Stimulated activated naive CD8-positive, alpha-beta T cell treated with anti-CD3 and anti-CD28 coated beads, Interleukin-15, Interleukin-2, amounts not matched to agents 100 ng/mL and 50 ng/mL, for 24 hours (primary cell): ENCODE measurements around the gene KAZN.

Experiments used
- H3K27ac Mint-ChIP-seq: one replicate; pipeline ENCODE4 v1.8.0; 2021; ENCODE audit warnings: mild to moderate bottlenecking, mixed read lengths
- H3K27me3 Mint-ChIP-seq: one replicate; pipeline ENCODE4 v1.8.0; 2021; ENCODE audit warnings: mixed read lengths
- H3K36me3 Mint-ChIP-seq: one replicate; pipeline ENCODE4 v1.8.0; 2021; ENCODE audit warnings: low read depth, mixed read lengths
- H3K4me1 Mint-ChIP-seq: one replicate; pipeline ENCODE4 v1.8.0; 2021; ENCODE audit warnings: low read depth, mixed read lengths
- H3K4me3 Mint-ChIP-seq: one replicate; pipeline ENCODE4 v1.8.0; 2021; ENCODE audit warnings: mild to moderate bottlenecking, mixed read lengths
- H3K9me3 Mint-ChIP-seq: one replicate; pipeline ENCODE4 v1.8.0; 2021; ENCODE audit warnings: mixed read lengths

KAZN gene

GRCh38 chr1:15075817-15076216 is 477.3 kb downstream of the KAZN start:
- Mint-ChIP-seq H3K36me3 (no peaks in the 10 kb centered on the region), H3K27ac (no peak overlapping the region), H3K9me3 (no peaks in the 10 kb centered on the region), H3K27me3 (no peaks in the 10 kb centered on the region), H3K4me1 (no peaks in the 10 kb centered on the region), H3K4me3 (no peak overlapping the region)

GRCh38 chr1:15076807-15077206 is 478.3 kb downstream of the KAZN start:
- H3K27me3 Mint-ChIP-seq, result no peaks in the 10 kb centered on the region
- no peak overlapping the region for H3K4me3 Mint-ChIP-seq
- H3K4me1 Mint-ChIP-seq, result no peaks in the 10 kb centered on the region
- H3K27ac Mint-ChIP-seq, result no peak overlapping the region
- no peaks in the 10 kb centered on the region for H3K36me3 Mint-ChIP-seq
- no peaks in the 10 kb centered on the region for H3K9me3 Mint-ChIP-seq

GRCh38 chr1:15077384-15077783 is 478.9 kb downstream of the KAZN start:
- H3K9me3 Mint-ChIP-seq, result no peaks in the 10 kb centered on the region
- H3K27ac Mint-ChIP-seq, result no peak overlapping the region
- H3K4me3 Mint-ChIP-seq, result no peak overlapping the region
- H3K4me1 Mint-ChIP-seq, result no peaks in the 10 kb centered on the region
- no peaks in the 10 kb centered on the region for H3K36me3 Mint-ChIP-seq
- no peaks in the 10 kb centered on the region for H3K27me3 Mint-ChIP-seq

GRCh38 chr1:15080328-15081007 is 482.0 kb downstream of the KAZN start:
- Mint-ChIP-seq H3K4me1 (no peaks in the 10 kb centered on the region), H3K27me3 (no peaks in the 10 kb centered on the region), H3K4me3 (no peak overlapping the region), H3K36me3 (no peaks in the 10 kb centered on the region), H3K27ac (no peak overlapping the region), H3K9me3 (no peaks in the 10 kb centered on the region)

- no peaks in the 10 kb centered on the region for H3K27me3 Mint-ChIP-seq
Observed at GRCh38 chr1:15081102-15081501, 482.6 kb downstream of the KAZN start.

GRCh38 chr1:15083578-15083977 is 485.1 kb downstream of the KAZN start:
- Mint-ChIP-seq H3K4me1 (no peaks in the 10 kb centered on the region), H3K4me3 (no peak overlapping the region), H3K36me3 (no peaks in the 10 kb centered on the region), H3K9me3 (no peaks in the 10 kb centered on the region), H3K27ac (no peak overlapping the region), H3K27me3 (no peaks in the 10 kb centered on the region)

More at GRCh38 chr1:15081102-15081501, 482.6 kb downstream of the KAZN start:
- Mint-ChIP-seq H3K36me3 (no peaks in the 10 kb centered on the region), H3K4me3 (no peak overlapping the region), H3K4me1 (no peaks in the 10 kb centered on the region), H3K9me3 (no peaks in the 10 kb centered on the region), H3K27ac (no peak overlapping the region)

- no peak overlapping the region for H3K27ac Mint-ChIP-seq
- peaks cover 9% of the 10 kb centered on the region for H3K4me1 Mint-ChIP-seq
- H3K9me3 Mint-ChIP-seq, result no peaks in the 10 kb centered on the region
- H3K27me3 Mint-ChIP-seq, result no peaks in the 10 kb centered on the region
- no peaks in the 10 kb centered on the region for H3K36me3 Mint-ChIP-seq
- no peak overlapping the region for H3K4me3 Mint-ChIP-seq
Observed at GRCh38 chr1:15088281-15088971, 489.9 kb downstream of the KAZN start.

GRCh38 chr1:15089258-15089992 is 490.9 kb downstream of the KAZN start:
- no peak overlapping the region for H3K4me3 Mint-ChIP-seq
- H3K27me3 Mint-ChIP-seq, result no peaks in the 10 kb centered on the region
- H3K4me1 Mint-ChIP-seq, result peaks cover 9% of the 10 kb centered on the region
- H3K36me3 Mint-ChIP-seq, result no peaks in the 10 kb centered on the region
- H3K27ac Mint-ChIP-seq, result no peak overlapping the region
- no peaks in the 10 kb centered on the region for H3K9me3 Mint-ChIP-seq

- no peaks in the 10 kb centered on the region for H3K9me3 Mint-ChIP-seq
- no peak overlapping the region for H3K4me3 Mint-ChIP-seq
- no peak overlapping the region for H3K27ac Mint-ChIP-seq
- H3K27me3 Mint-ChIP-seq, result no peaks in the 10 kb centered on the region
- no peaks in the 10 kb centered on the region for H3K36me3 Mint-ChIP-seq
- H3K4me1 Mint-ChIP-seq, result peaks cover 9% of the 10 kb centered on the region
Observed at GRCh38 chr1:15090373-15090772, 491.9 kb downstream of the KAZN start.

GRCh38 chr1:15094056-15094455 is 495.6 kb downstream of the KAZN start:
- Mint-ChIP-seq H3K27me3 (peaks cover 2% of the 10 kb centered on the region), H3K4me3 (no peak overlapping the region), H3K36me3 (no peaks in the 10 kb centered on the region), H3K27ac (no peak overlapping the region), H3K4me1 (peaks cover 9% of the 10 kb centered on the region), H3K9me3 (no peaks in the 10 kb centered on the region)

- H3K4me1 Mint-ChIP-seq, result peaks cover 6% of the 10 kb centered on the region
- no peaks in the 10 kb centered on the region for H3K9me3 Mint-ChIP-seq
- no peak overlapping the region for H3K27ac Mint-ChIP-seq
- H3K4me3 Mint-ChIP-seq, result no peak overlapping the region
- no peaks in the 10 kb centered on the region for H3K36me3 Mint-ChIP-seq
- H3K27me3 Mint-ChIP-seq, result peaks cover 10% of the 10 kb centered on the region
Observed at GRCh38 chr1:15094719-15095495, 496.4 kb downstream of the KAZN start.

- no peaks in the 10 kb centered on the region for H3K36me3 Mint-ChIP-seq
- no peak overlapping the region for H3K4me3 Mint-ChIP-seq
- H3K27ac Mint-ChIP-seq, result no peak overlapping the region
- H3K9me3 Mint-ChIP-seq, result no peaks in the 10 kb centered on the region
- peaks cover 16% of the 10 kb centered on the region for H3K27me3 Mint-ChIP-seq
- peaks cover 6% of the 10 kb centered on the region for H3K4me1 Mint-ChIP-seq
Observed at GRCh38 chr1:15095496-15095875, 497.0 kb downstream of the KAZN start.

- Mint-ChIP-seq H3K36me3 (no peaks in the 10 kb centered on the region), H3K27ac (no peak overlapping the region), H3K27me3 (peaks cover 23% of the 10 kb centered on the region), H3K9me3 (no peaks in the 10 kb centered on the region), H3K4me3 (no peak overlapping the region), H3K4me1 (peaks cover 9% of the 10 kb centered on the region)
Observed at GRCh38 chr1:15096293-15096692, 497.8 kb downstream of the KAZN start.

GRCh38 chr1:15098176-15099125 is 500.0 kb downstream of the KAZN start:
- no peak overlapping the region for H3K4me3 Mint-ChIP-seq
- peaks cover 9% of the 10 kb centered on the region for H3K4me1 Mint-ChIP-seq
- peaks cover 30% of the 10 kb centered on the region for H3K27me3 Mint-ChIP-seq
- no peaks in the 10 kb centered on the region for H3K36me3 Mint-ChIP-seq
- no peaks in the 10 kb centered on the region for H3K9me3 Mint-ChIP-seq
- H3K27ac Mint-ChIP-seq, result no peak overlapping the region
